ENCODE data around the gene TBC1D1. TPM values are rescaled to one million over a fixed set of nuclear protein-coding genes. Genes with fewer than 3 reads are reported as not detected.

TBC1D1 gene
- total and polyA plus RNA-seq, 2 of the 8 experiments (the other 6 are each of a cell fraction or from before 2014, with no cell fraction given) = 96.9 to 162 TPM

GRCh38 chr4:38149472-38149996 is 258.6 kb downstream of the TBC1D1 start (continued):
- TF ChIP-seq CHD7 (IDR thresholded peaks at IDR 0.05; ENCODE audit: insufficient replicate concordance, low read length) = no peak
- TF ChIP-seq ATF3 (IDR thresholded peaks at IDR 0.05; ENCODE audit: insufficient read depth, low read depth, low read length) = no peak
- TF ChIP-seq HDAC6 (IDR thresholded peaks at IDR 0.05; ENCODE audit: low read depth, low read length) = no peak
- no peak for TF ChIP-seq TAF7 (optimal IDR thresholded peaks at IDR 0.05; ENCODE audit: borderline replicate concordance, low read depth, low read length)
- no peak for TF ChIP-seq POU5F1 (IDR thresholded peaks at IDR 0.05; ENCODE audit: low read depth, low read length)
- no peak for TF ChIP-seq E2F6 (IDR thresholded peaks at IDR 0.05)
- TF ChIP-seq SP1 (IDR thresholded peaks at IDR 0.05; ENCODE audit: low read depth, low read length) = no peak
- TF ChIP-seq CREB1 (IDR thresholded peaks at IDR 0.05) = no peak
